GM18858 (cell line): ENCODE measurements around the gene USP7.
"Not testable (repeated sequence)": the region's sequence is repeated elsewhere in the genome, so short reads cannot be mapped to it uniquely, and the experiment has no call there.

Experiments
- ATAC-seq: cut with Tn5 transposase; IDR thresholded peaks from one replicate; pipeline ENCODE4 v1.9.1; 2021; ENCODE audit not compliant: unreplicated experiment

Gene USP7

DNA sequence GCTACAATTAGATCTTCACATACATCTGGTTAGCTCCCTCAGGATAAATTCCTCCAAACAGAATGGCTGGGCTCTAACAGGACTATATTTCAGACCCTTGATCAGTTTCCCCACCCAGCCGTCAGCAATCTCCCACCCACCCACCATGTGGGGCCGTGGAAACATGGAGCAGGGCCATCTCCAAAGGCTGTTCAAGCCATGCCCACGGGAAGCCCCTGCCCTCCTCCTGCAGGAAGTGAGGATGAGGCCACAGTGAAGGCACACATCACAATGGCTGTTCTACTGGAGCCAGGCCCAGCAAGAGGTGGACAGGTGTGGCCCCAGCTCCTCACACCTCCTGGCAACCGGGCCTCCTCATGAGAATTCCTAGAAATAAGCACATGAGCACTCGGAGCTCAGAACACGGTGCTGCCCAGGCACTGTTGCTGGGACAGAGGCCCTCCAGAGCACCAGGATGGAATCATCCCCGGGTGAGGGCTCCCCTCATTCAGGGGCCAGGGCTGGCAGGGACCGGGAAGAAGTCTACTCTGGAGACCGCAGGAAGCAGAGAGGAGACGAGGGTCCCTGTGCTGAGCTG, 81.6 kb downstream of the USP7 start, which contains the start of gene LITAFD:
TSS of gene LITAFD (plus strand) at position 311 of the 577 bp plus-strand sequence. CDS start 2,005 bp downstream, outside the sequence.
- ATAC-seq = no peak

DNA sequence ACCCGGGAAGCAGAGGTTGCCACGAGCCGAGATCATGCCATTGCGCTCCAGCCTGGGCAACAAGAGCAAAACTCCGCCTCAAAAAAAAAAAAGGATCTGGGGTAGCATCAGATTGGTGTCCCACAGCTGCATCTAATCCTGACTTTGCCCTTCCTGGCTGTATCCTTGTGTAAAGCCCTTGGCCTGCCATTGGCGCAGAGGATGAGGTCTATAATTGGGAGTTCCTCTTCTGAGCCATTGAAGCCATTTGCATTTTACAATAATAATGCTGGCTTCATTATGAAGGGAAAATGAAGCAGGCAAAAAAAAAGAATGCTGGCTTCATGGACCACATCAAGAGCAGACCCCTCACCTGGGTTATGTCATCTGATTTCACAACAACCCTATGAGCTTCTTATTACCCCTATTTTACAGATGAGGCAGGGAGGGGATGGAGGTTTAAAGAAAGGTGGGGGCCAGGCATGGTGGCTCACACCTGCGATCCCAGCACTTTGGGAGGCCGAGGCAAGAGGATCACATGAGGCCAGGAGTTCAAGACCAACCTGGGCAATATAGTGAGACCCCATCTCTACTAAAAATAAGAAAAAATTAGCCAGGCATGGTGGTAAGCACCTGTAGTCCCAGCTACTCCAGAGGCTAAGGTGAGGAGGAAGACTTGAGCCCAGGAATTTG, 82.7 kb downstream of the USP7 start:
- no peak for ATAC-seq

DNA sequence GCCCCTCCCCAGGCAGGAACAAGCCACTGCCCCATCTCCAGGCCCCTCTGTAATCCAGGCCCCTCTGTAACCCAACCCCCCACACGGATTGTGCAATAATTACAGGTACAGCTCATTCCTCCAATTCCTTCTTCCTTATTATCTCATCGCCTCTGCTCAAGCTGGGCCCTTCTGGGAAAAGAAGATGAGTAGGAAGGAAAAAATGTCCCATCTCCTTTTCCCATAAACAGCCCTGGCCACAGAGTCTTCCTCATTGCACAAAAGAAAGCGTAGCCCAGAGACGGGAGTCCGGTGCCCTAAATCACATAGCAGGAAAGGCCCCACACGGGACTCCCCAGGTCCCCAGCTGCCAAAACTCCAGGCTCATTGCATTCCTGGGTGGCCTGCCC, 85.2 kb downstream of the USP7 start:
- ATAC-seq = no peak

DNA sequence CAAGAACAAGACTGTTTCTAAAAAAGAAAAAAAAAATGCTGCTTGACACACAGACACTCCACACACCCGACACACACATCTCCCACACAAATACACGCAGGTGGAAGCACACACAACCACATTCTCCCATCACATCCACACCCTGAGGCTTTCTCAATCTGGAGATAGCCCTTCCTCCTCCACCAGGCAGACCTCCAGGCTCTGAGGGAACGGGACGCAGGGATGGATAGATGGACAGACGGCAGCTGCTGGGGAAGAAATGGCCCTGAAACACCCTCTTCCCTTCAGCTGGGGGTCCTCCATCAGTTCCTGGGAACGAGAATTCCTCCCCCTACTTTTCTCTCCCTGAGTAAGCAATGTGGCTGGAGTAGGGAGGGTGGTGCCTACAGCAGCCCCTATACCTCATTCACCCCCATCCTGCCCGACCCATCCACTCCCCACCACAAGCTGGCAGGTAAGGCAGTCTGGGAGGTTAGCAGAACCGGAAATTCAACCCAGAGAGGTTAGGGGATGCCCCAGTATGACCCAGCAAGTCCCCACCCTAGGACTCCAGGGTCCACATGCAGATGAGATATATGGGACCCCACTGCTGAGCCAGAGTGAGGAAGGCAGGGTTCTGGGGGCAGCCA, 85.7 kb downstream of the USP7 start:
- no peak for ATAC-seq

DNA sequence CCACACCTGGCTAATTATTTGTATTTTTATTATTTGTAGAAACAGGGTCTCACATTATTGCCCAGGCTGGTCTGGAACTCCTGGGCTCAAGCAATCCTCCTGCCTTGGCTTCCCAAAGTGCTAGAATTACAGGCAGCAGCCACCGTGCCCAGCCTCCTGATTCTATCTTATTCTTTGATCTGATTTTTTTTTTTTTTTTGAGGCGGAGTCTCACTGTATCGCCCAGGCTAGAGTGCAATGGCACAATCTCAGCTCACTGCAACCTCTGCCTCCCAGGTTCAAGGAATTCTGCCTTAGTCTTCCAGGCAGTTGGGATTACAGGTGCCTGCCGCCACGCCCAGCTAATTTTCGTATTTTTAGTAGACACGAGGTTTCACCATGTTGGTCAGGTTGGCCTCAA, 88.4 kb downstream of the USP7 start:
- not testable (repeated sequence) for ATAC-seq

DNA sequence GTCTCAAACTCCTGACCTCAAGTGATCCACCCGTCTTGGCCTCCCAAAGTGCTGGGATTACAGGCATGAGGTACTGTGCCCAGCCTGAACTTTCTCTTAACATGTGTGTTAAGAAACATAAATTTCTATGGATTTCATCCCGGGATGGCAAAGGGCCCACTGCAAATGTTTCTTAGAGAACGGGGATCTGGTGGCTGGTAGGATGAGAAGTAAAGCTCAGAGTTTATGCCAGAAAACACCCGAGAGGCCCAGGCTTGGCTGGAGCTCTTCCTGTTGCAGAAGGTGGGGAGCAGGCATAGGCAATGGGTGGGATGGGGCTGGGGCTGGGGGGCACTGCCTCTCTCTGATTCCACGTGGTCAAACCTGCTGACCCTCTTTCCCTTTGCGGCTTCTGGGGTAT, 89.3 kb downstream of the USP7 start:
- ATAC-seq = no peak

DNA sequence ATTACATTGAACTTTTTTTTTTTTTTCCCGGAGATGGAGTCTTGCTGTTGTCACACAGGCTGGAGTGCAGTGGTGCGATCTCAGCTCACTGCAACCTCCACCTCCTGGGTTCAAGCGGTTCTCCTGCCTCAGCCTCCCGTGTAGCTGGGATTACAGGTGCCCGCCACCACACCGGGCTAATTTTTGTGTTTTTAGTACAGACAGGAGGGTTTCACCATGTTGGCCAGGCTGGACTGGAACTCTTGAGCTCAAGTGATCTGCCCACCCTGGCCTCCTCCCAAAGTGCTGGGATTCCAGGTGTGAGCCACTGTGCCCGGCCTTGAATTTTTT, 89.9 kb downstream of the USP7 start:
- ATAC-seq = not testable (repeated sequence)

DNA sequence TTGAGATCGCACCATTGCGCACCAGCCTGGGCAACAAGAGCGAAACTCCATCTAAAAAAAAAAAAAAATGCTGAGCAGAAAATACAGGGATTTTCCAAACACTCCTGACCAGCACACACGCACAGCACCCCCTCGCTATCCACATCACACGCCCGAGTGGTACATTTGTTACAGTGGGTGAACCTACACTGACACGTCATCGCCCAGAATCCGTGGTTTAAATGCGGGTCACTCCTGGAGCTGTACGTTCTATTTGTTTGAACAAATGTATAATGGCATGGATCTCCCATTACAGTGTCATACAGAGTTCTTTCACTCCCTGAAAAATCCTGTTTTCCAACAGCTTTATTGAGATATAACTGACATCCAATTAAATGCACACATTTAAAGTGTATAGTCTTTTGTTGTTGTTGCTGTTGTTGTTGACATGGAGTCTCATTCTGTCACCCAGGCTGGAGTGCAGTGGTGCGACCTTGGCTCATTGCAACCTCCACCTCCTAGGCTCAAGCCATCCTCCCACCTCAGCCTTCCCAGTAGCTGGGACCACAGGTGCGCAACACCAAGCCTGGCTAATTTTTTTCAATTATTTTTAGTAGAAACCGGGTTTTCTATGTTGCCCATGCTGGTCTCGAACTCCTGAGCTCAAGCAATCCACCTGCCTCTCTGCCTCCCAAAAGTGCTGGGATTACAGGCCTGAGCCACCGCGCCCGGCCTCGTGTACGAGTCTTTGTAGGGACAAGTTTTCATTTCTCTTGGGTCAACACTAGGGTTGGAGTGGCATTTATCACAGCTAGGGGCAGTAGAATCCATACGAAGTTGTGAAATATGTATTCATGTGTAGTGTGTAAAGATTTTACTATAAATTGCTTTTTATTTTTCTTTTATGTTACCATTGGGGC, 90.5 kb downstream of the USP7 start:
- no peak for ATAC-seq

DNA sequence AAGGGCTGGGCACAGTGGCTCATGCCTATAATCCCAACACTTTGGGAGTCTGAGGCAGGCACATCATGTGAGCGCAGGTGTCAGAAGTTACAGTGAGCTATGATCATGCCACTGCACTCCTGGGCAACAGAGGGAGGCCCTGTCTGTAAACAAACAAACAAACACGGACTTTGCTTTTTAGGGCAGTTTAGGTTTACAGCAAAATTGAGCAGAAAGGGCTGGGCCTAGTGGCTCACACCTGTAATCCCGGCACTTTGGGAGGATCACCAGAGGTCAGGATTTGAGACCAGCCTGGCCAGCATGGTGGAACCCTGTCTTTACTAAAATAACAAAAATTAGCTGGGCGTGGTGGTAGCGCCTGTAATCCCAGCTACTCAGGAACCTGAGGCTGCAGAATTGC, 91.6 kb downstream of the USP7 start:
- no peak for ATAC-seq

DNA sequence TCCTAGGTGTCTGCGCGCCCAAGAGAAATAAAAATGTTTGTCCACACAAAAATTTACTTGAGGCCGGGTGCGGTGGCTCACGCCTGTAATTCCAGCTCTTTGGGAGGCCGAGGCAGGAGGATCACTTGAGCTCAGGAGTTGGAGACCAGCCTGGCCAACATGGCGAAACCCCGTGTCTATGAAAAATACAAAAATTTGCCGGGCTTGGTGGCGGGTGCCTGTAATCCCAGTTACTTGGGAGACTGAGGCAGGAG, 93.8 kb downstream of the USP7 start:
- not testable (repeated sequence) for ATAC-seq

DNA sequence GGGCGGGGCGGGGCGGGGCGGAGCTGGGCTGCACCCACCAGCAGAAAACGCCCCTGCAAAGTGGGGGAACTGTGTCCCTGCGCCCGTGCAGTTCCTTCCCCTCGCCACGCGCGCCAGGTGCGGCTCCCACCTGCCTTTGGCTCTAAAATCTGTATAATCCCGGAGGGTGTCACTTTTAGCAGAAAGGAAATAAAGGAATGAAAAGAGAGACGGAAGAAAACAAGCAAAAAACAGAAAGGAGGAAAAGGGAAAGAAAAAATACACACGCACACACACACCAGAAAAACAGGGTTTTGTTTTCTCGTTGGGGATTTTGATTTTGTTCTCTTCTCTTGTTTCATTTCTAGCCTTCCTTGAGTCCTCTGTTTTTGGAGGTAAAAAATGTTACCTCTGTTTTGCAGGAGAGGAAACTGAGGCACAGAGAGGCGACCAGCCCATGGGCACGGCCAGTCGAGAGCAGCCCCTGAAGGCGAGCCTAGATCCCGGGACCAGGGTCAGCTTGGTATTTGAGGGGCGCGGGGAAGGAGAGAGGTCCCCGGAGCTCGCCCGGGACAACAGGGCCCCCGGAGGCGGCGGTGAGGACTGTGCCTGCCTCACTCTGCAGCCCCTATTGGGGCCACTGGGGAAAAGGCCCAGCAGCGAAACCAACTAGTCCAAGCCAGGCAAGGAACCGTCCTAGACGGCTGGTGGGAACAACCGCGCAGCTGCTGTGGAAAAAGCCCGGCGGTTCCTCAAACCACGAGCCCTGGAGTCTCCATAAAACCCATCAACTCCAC, 94.3 kb downstream of the USP7 start:
- no peak for ATAC-seq

DNA sequence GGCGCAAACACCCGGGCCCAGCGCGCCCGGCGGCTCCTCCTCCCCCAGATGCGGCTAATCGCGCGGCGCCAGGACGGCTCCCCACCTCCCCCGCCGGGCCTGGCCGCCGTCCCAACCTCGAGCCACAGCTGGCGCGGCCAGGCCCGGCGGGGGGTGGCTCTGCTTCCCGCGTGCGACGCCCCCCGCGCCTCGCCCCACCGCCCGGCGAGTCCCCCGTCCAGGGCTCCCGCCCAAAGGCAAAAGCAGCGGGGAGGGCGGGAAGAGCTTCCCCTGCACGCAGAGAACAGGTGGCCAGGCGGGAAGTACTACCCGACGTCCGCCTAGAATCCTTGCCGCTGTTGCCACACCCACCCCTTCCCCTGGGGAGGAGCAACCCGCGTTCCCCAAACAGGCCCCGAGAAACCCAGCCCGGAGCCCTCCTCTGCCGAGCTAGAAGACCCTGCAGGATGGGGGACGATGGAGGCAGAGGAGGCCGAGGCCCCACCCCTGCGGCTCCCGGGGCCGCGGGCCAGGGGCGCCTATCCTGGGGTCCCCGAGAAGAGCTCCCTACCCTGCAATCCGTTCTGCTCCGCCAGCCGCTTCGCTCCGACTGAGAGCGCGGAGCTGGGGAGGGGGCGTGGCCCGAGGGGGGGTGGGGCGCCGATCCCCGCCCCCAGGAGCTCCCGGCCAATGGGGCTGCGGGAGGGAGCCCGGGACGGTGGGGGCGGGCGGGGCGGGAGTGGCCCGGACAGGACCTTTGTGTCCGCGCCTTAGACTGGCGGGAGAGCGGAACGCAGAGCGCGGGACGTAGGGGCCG, 95.1 kb downstream of the USP7 start, which contains the start of gene CARHSP1:
TSS of gene CARHSP1 (minus strand) at position 591 of the 796 bp plus-strand sequence. CDS start 9,678 bp downstream, outside the sequence.
- peak; percentile 50 for ATAC-seq

DNA sequence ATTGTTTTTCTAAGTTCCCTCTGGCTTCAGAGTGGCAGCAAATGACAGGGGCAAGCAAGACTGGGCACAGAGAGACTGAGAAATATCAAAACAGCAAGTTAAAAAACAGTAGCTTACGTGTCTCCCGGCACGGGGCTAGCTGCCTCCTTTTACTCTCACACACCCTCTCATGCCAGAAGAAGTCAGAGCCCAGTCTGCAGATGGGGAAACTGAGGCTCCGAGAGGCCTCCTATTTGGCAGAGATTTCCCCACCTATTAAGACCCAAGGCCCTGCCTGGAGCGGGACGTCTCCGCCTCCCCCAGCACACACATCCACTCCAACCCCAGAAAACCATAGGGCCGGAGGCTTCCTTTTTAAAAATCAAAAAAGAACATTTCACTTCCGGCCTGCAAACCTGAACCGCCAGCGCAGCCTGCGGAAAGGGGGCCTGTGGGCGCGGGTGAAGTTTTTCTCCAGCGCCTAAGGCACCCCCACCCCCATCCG, 95.7 kb downstream of the USP7 start:
- ATAC-seq = no peak

DNA sequence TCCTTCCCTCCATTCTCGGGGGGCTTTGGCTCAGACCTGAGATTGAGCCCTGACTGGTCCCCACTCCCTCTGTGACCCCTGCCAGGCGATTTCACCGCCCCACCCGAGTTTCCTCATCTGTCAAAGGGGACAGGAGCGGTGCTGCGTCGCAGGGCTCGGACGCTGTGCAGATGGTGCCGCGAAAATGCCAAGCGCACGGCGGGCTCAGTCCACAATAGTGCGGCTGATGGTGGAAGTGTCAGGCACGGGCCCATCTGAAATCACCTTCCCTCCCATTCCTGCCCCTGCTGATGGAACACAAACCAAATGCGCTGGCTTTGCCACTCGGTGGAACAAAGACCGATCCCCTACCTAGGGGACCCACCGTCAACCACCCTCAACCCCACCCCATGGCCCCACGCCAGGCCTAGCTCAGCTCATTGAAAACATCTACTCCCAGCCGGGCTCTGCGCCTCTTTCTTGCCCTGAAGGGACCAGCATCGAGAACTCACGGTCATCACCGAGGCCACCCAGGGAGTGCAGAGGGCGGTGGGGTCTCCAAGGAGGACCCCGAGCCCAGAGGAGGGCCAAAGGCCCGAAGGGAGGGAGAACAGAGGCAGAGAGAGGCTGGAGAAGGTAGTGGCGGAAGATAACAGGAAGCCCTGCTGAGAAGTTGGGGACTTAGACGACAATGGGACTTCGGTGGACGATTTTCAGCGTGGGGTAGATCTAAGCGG, 96.3 kb downstream of the USP7 start:
- ATAC-seq = no peak

DNA sequence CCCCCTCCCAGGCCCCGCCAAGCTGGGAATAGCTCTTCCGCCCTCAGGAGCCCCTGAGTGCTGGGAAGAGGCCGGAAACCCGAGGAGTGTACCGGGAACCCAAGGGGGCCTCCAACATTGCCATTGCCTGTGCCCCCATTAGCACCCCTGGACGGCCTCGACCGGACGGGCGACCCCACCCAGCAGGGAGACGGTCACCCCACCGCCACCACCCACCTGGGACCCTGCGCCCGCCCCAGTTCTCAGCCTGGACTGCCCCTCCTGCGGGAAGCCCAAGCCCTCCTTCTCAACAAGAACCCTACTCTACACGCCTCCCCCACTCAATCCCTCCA, 96.9 kb downstream of the USP7 start:
- no peak for ATAC-seq

DNA sequence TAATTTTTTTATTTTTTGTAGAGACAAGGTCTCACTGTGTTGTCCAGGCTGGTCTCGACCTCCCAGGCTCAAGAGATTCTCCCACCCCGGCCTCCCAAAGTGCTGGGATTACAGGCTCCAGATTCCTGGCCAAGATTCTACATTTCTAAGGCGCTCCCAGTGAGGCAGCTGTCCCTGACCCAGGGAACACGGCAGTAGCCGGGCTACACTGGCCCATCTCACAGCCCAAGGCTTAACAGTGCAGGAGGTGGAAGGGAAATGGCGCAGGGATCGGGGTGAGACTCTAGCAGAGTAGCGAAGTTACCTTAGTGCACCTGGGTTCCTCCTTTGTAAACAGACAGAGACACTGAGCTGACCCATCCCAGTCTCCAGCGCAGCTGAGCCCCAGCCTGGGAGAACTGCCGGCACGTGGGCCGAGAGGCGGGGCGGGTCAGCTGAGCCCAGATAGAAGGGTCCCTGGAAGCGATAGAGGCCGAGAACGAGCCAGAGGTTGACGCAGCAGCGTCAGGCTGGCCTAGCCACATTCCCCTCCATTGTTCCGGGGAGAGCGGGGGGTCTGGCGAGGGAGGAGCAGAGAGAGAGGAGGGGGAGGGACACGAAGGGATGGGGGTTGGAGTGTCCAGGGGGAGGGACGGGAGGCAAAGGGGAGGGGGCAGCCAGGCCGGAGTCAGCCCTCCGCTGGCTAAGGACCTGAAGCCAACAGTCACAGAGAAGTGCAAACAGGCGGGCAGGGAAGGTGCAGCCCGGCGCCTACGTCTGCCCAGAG, 97.4 kb downstream of the USP7 start:
- ATAC-seq = no peak

DNA sequence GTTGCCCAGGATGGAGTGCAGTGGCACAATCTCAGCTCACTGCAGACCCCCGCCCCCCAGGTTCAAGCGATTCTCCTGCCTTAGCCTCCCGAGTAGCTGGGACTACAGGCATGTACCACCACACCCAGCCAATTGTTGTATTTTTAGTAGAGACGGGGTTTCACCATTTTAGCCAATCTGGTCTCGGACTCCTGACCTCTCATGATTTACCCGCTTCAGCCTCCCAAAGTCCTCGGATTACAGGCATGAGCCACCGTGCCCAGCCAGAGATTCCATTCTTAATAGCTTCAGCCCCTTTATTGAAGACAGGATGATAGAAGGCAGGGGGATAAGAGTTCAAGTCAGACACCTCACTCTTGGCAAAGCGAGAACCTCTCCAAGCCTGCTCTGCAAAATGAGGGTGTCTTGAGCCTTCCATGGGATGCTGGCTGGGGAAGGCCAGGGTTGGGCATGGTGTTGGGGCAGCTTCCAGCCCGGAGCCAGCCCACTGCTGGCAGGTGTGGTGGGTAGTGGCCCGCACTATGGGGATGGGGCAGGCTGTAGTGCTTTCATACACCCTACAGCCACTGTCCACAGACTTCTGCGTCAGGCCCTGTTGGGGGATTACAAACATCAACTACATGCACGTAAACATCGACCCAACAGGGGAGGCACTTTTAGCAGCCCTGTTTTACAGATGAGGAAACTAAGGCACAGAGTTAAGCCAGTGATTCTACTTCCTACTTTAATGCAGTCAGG, 98.4 kb downstream of the USP7 start:
- no peak for ATAC-seq

DNA sequence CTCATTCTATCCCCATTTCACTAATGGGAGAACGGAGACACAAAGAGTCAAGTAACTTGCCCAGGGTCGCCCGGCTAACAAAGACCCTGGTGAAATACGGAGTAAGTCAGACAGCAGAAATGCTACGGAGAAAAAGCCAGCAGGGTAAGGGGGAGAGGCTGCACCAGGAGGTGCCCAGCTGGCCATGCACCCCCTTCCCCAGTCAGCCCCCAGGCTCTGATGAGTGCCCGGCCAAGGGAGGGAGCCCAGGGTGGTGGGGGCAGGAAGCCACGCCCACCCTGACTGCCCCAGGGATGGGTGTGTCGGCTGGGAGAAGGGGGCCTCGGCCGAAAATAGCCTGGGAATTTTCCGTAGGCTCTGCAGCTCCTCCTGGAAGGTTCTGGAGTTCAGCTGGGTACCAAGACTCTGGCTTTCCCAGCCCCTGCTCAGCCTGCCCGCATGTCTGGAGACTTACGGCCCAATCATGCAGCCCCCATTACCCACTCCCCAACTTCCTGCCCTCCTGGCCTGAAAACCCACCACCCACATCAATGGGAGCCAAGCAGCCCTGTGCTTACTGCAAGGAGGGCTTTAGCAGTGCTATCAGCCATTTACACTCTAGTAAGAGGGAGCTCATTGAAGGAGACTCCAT, 99.1 kb downstream of the USP7 start:
- ATAC-seq = no peak
